ENCODE data around the gene ARID3C.

The ARID3C gene

GRCh38 chr9:34594177-34594576 is 34.7 kb downstream of the ARID3C start:
- DNase-seq (ENCODE audit: low spot score): no peak

DNA sequence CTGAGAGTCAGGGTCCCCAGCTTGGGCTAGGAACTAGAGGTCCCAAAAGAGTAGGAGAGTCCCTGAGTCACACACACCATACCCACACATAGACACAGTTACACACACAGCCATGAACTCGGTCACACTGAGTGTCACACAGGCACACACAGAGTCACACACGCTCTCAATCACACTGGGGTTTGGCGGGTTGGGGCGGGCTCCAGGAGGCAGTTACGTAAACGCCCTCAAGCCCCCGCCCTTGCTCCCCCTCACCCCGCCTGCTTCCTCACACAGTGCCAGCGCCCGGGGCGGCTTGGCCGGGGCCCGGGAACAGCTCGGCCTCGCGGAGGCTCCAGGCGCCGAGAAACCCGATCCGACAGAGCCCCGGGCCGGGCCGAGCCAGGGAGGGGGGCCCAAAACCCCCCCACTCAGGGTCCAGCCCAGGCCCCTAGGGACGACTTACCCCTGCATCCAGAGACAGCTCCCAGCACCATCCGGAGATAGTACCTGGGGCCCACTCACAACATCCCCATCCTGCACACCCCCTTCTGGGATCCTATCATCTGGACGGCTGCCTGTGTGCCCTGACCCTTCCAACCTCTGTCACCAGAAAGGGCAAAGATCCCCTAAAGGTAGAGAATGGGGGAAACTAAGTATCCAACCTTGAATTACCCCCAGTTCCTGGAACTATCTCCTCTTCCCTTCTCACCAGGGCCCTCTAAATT is 35.8 kb downstream of the ARID3C start:
- DNase-seq (ENCODE audit: low spot score): no peak

DNA sequence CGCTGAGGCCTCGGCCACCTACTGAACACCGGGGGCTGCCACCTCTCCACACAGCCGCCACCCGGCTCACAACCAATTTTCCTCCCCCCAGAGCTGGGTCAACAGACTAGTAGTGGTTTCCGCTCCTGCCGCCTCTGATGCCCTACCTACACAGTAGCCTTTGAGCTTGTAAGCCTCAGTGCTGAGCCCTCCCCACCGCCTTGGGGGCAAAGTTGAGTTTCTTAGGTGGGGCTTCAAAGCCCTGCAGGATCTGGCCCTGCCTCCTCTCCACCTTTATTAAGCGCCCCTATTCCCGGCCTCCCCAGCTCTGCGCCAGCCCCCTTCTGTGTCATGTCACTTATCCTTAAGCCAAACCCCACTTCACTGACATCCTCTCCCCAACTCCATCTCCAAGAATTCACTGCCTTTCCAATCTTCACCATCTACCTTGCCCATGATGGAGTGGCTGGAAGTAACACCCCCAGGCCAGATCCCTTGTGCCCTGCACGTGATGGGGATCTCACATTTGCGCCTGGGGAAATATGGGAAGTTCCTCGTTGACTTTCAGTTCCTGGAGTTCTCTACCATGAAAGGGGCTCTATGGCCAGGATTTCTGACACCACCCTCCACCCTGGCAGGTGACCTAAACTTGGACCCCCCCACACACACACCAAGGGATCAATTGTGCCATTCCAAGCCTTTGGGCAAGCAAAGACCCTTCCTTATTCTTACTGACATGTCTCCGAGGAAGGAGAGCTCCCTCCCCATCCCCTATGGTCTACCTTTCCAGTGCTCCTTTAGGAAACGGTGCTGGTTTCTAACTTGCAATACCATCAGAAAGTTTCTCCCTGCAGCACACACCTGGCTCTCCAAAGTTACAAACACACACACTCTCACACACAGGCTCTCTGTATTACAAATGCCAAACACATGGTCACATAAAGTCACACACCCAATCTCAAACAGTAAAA is 36.7 kb downstream of the ARID3C start:
- no peak for DNase-seq (ENCODE audit: low spot score)

DNA sequence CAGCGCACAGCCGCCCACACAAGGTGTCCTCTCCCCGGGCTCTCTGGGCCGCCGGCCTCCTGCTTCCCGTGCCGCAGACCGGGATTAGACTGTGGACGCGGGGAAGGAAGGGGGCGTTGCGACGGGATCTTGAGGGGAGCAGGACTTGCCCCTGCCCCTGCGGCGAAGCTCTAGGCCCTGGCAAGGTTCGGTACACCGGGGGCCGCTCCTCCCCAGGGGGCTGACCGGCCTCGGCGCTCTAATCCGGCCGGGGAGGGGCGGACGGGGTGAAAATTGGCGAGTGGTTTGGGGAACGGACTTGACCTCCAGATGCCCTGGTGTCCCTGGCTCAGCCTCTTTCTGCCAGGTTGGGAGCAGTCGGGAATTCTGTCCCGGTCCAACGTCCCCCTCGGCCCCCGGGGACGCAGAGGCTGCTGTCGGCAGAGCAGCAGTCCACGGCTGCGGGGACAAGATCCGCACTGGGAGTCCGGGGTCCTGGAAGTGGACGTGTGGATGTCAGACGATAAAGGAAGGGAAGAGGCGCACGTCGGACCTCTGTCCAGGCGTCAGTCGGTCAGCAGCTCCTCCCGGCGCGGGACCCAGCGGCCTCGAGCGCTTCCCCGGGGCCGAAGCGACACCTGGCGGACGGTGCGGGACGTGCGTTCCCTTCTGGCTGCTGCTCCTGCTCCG is 37.5 kb downstream of the ARID3C start:
- peak; percentile 90 for DNase-seq (ENCODE audit: low spot score)

DNA sequence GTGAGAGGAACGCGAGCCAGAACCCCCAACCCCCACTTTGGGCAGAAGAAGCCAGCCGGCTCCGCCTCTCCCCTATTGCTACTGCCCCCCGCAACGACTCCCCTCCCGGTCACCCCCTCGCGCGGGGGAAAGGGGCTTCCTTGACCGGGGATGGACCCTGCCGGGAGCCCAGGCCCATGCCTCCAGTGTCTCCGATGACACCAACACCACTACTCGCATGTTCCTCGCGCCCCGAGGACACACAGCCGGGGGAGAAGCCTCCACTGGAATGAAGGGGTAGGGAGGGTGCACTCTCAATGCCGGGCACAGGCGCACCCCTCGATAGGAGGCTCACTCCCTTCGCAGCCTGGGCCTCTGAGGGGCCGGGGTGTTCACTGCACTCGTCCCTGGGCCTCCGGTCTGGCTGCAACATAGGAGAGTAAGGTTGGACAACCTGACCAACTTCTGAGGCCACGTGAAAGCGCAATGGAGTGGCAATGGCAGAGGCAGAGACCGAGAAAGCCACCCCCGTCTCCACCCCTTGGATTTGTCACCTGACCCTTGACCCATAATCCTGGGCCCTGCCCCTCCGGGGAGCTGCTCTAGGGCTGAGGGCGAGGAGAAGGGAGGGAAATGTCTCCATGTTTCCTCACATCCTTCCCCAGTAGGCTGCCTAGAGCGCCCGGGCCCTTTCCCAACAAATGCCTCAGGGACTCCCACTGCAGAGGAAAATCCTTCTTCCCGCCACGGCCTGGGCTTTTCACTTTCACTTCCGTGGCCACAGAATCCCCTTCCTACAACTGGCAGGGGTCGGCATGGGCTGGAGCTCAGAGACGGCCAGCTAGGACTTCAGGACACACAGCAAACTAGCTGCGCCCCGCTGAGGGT is 38.3 kb downstream of the ARID3C start:
- DNase-seq (ENCODE audit: low spot score): peak; percentile 50

GRCh38 chr9:34589636-34590380 is 39.1 kb downstream of the ARID3C start, which contains the start of gene CNTFR:
TSS of gene CNTFR (minus strand) at chr9:34589724. CDS start at chr9:34568981, 20,743 bp downstream.
- DNase-seq (ENCODE audit: low spot score): no peak

DNA sequence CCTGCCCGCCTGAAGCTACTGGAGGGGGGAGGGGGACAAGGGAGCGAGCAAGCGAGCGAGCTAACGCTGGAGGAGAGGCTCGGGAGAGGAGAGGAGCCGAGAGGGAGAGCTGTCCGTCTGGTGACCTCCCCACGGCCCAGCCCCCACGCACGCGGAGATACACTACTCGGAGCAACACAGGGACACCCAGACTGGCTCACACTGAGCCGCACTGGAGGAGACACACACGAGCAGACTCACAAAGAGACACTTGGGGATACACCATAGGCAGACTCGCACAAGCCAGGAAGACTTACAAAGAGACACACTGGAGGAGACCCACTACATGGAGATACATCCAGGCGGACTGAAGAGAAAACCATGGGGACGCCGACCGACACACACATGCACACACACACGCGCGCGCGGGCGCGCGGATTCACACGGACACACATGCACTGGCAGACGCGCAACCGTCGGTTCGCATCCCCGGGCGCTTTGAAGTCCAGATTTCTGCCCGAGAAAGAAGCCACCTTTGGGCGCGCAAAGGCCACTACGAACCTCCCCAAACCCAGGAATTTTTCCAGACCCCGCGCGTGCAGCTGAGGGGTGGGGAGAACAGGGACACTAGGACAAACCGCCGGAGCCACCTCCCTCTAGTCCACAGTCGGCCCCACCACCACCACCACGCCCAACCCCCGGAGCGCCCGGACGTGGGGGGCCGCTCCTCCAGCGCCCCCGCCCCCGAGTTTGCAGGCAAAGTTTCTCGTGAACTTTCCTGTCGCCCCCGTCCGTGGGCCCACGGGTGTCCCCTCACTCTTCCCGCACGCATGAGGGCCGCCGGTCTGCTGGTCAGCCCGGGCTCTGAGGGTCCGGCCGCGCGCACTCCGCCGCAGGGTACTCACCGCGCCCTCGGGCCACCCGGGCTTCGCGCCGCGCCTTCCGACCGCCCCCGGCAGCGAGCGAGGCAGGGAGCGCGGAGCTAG is 39.9 kb downstream of the ARID3C start:
- DNase-seq (ENCODE audit: low spot score): no peak

GRCh38 chr9:34587271-34587670 is 41.6 kb downstream of the ARID3C start:
- DNase-seq (ENCODE audit: low spot score): no peak

GRCh38 chr9:34585946-34586669 is 42.8 kb downstream of the ARID3C start:
- DNase-seq (ENCODE audit: low spot score): no peak

DNA sequence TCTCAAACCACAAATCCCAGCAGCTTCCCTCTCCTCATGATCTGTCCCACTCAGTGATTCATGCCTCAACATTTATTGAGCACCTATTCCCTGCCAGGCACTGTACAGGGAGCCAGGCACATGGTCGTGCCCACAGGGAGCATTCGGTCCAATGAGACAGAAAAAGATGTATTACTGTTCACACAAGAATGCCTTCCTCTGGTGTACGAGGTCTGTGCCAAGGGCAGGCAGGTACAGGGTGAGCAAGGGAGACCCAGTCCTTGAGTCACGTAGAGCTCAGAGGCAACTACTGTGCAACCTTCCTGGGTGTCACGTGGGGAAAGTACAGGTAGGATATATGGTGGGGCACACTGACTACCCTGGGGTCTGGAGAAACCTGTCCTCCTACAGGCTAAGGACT is 43.9 kb downstream of the ARID3C start:
- no peak for DNase-seq (ENCODE audit: low spot score)

GRCh38 chr9:34582787-34583186 is 46.1 kb downstream of the ARID3C start:
- DNase-seq (ENCODE audit: low spot score): no peak

GRCh38 chr9:34581318-34581717 is 47.5 kb downstream of the ARID3C start:
- no peak for DNase-seq (ENCODE audit: low spot score)

- DNase-seq (ENCODE audit: low spot score): no peak
These were observed 48.5 kb downstream of the ARID3C start for GRCh38 chr9:34580358-34580757.

DNA sequence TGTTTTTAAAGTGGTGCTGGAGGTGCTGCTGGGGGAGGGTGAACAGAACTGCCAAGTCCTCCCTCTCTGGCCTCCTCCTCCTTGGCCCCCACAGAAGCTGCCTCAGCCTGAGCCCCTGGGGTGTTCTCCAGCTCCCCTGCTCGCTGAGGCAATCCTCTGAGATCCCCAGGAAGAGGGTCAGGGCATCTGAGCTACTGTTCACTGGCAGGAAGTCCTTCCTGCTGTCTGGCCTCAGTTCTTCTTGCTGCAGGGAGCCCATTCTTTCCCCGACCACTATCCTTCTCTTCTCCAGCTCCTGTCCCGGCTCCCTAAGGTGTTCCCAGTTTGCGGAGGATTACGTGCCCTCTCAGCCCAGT is 49.1 kb downstream of the ARID3C start:
- no peak for DNase-seq (ENCODE audit: low spot score)

- no peak for DNase-seq (ENCODE audit: low spot score)
These were observed 49.6 kb downstream of the ARID3C start for GRCh38 chr9:34579104-34579807.

GRCh38 chr9:34578241-34579103 is 50.4 kb downstream of the ARID3C start:
- DNase-seq (ENCODE audit: low spot score): peak; percentile 57

All from hepatic stellate cell (primary cell).